GM19035 (cell line): ENCODE results near the gene UGT1A4.

Source experiments
- ATAC-seq: cut with Tn5 transposase; IDR thresholded peaks from one replicate; pipeline ENCODE4 v1.9.1; 2021; ENCODE audit not compliant: unreplicated experiment

UGT1A4 gene

DNA sequence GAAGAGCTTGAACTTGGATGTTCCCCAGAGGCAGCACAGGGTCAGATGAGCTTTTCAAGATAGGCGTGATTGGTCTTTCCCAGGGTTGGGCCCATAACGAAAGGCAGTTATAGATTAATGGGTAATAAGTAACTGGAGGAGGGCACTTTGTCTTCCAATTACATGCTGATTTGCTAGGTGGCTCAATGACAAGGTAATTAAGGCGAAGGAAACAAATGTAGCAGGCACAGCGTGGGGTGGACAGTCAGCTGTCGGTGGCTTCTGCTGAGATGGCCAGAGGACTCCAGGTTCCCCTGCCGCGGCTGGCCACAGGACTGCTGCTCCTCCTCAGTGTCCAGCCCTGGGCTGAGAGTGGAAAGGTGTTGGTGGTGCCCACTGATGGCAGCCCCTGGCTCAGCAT lies at the start of gene UGT1A4:
TSS of gene UGT1A4 (plus strand) at position 185 of the 400 bp plus-strand sequence. CDS start at position 270, 85 bp downstream.
- ATAC-seq, result no peak

DNA sequence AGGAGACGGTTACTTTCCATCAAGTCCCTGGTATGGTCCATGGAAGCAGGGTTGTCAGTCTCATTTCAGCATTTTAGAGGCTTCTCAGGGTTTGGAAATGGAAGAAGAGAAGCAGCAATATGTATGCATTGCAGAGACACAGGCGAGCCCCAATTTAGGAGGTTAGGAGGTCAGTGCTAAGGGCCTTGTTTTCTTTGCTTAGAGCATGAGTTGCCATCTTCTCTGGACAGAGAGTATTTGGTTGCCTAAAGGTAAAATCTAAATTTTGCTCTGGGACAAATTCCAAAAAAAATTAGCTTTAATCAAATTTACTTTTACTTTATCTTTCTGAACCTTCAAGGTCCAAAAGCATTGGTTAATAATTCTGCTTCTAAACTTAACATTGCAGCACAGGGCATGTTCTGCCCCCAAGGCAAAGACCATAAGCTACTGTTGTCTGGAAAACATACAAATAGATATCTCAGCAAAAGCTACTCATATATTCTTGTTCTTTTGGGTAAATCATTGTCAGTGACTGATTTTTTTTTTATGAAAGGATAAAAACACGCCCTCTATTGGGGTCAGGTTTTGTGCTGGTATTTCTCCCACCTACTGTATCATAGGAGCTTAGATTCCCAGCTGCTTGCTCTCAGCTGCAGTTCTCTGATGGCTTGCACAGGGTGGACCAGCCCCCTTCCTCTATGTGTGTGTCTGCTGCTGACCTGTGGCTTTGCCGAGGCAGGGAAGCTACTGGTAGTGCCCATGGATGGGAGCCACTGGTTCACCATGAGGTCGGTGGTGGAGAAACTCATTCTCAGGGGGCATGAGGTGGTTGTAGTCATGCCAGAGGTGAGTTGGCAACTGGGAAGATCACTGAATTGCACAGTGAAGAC lies 47.0 kb upstream of the UGT1A4 start, which contains the start of gene UGT1A9:
TSS of gene UGT1A9 (plus strand) at position 609 of the 872 bp plus-strand sequence. CDS start at position 646, 37 bp downstream.
- no peak for ATAC-seq

DNA sequence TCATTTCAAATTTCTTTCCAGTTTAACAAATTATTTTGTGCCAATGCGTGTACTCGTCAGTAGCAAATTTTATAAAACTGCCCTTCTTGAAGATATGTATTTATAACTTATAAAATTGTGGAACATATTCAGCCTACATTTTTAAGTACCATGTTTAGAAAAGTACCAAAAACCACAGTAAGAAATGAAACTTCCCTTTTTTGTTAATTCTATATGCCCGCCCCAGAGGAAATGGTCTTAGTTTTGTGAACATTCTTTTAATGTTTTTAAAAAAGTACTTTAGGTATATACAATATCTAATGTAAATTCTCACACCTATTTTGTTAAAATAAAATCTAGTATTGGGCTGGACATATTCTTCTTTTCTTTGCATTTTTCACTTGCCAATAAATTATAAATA lies 45.6 kb upstream of the UGT1A4 start:
- ATAC-seq, result no peak

DNA sequence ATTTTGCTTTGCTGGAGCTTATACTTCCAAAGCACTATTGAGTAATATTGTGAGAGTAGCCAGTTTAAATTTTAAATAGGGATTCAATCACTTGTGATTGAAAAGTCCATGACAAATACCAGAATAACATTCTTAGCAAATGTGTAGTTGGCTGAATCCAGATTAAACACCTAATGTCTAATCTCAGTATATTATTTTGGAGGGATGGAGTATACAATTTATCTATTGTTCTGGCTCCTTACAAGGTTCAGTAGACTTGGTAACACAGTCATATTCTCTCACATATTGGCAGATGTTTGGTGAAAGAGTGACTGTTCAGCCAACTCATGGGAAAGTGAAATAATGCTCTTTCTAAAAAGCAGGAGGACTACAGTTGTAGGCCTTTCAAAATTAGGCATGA lies 44.6 kb upstream of the UGT1A4 start:
- ATAC-seq, result no peak

DNA sequence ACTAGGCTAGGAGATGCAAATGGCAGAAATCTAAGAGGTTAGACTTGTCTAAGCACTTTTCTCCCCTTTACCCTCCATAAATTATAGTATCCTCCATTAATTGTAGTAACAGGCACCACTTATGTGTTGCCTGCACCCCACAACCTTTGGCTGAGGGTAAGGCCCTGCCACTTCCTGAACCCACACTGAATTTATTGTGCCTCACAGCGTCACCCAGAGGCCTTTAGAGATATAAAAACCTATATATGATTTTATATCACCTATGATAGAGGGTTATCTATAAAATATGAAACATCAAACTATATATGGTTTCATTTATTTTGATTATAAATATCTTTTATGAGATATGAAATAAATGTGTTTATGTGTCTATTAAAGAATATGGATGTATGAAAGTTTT lies 44.2 kb upstream of the UGT1A4 start:
- ATAC-seq, result no peak

DNA sequence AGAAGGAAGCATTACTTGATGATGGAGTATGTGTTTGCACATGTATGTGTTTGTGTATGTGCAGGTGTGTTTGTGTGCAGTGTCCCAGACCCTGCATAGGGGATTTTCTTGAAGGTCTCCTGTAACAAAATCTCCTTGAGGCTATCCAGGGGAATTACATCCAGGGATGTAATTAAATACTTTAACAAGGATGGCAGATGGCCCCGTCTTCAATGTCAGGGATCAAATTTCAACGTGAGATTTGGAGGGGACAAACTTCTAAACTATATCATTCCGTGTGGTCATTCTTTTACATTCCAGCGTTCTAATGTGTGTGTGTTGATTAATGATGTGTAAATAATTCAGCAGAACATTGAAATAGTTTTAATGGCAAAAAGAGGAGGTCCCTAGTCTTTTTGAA lies 43.5 kb upstream of the UGT1A4 start:
- ATAC-seq, result no peak

DNA sequence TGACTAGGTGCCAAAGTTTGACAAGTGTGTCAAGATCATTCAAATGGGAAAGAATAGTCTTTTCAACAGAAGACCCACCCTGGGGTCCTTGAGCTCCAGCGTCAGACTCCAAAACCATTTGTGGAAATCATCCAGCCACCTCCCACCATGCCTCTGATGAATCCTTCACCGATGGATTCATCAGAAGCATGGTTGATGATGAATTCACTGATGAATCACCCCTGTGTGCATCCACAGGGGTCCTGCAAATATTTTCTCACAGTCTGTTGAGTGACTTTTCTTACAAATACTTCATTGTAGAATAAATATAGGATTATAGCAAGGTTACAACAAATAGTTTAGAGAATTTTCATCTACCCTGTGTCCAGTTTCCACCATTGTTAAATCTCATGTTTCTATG lies 42.5 kb upstream of the UGT1A4 start:
- no peak for ATAC-seq

DNA sequence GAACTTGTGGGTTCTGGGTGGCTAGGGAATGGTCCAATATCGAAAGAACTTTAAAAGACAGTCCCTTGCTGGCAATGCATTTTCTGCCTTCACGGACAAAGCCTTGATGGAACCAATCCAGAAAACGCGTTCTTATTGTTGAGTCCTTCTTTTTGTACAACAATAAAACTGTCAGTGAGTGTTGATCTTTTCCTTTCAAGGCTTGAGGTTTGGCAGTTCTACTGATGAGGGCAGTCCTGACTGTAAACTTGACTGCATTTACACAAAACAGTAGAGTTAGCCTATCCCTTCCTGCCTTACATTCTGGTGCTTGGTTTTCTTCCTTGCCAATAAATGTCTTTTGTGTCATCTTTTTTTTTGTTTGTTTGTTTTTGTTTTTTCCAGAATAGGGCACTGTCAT lies 39.3 kb upstream of the UGT1A4 start:
- ATAC-seq, result no peak

DNA sequence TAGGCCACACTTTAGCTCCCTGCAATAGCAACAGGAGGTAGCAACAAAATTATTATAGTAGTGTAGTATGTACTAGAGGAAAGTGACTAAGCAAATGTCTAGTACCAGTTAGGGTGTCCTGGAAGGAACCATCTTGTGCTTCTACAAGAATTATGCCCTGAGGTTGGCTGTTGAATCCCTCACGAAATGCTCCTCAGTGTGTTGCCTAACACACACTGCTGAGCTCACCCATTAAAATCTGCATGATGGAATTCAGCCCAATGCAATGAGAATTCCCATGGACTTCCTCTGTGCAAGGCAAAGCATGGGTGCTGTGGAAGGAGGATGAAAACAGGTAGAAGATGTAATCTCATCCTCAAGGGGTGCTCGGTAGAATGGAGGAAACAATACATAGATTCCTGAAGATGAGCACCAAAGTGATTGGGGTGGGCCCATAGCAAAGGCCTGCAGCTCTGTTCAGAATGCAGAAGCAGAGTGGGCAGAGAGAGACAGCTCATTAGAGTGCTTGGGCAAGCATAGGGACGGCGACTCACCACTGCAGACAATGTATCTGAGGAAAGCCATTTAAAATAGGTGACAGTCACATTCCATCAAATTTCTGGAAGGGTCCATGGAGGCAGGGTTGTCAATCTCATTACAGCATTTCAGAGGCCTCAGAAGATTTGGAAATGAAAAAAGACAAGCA lies 38.0 kb upstream of the UGT1A4 start:
- ATAC-seq, result no peak

DNA sequence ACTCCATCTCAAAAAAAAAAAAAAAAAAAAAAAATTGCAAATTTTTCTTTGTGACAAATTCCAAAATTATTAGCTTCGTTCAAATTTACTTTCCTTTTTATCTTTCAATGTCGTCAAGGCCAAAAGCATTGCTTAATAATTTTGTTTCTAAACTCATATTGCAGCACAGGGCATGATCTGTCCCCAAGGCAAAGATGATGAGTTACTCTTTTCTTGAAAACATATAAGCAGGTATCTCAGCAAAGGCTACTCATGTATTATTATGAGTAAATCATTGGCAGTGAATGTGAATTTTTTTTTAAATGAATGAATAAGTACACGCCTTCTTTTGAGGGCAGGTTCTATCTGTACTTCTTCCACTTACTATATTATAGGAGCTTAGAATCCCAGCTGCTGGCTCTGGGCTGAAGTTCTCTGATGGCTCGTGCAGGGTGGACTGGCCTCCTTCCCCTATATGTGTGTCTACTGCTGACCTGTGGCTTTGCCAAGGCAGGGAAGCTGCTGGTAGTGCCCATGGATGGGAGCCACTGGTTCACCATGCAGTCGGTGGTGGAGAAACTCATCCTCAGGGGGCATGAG lies 36.9 kb upstream of the UGT1A4 start, which contains the start of gene UGT1A7:
TSS of gene UGT1A7 (plus strand) at position 381 of the 579 bp plus-strand sequence. CDS start at position 418, 37 bp downstream.
- ATAC-seq, result no peak

DNA sequence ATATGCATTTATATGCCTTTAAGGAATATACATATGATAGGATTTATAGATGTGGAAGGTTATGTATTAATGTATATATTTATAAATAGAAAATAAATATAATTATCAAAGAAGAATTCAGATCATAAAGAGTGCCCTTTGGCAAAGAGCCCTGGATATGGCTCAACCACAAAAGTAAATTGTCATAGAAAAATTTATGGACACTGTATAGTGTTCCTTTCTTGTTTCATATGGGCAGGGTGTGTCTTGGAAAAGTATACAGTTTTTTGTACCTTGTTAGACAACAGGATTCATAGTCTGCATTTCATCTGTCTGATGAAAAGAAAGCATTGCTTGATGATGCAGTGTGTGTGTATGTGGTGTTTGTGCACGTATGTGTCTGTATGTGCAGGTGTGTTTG lies 33.9 kb upstream of the UGT1A4 start:
- ATAC-seq, result no peak

DNA sequence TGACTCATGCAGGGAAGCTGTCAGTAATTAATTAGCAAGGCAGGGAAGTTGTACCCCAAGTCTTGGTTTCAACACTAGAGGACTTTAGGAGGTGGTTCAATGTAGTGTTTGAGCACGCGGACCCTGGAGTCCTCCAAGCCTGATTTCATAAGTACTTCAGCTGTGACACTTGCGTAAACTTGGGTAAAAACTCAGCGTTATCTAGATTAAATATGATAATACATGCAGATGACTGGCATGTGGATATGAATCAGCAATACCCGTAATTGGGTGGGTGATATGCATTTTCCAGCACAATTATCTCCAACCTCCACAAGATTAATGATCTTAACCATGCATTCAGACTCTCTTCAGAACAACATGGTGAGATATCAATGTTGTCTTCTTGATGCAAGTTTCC lies 31.6 kb upstream of the UGT1A4 start:
- no peak for ATAC-seq

DNA sequence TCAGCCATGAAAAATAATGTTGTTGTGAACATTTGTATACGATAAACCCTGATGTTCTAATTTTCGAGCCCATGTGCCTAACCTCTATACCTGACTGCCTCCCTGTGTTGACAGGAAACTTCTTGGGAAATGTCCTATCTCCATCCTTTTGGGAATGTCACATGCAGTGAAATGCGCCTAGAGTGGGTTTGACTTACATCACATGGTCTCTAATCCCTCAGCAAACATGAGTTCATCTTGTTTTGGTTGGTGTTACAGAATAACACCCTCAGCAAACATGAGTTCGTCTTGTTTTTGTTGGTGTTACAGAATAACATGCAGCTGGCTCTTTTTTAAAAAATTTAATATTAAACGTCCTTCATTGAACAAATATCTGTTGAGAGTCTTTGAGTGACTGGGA lies 30.2 kb upstream of the UGT1A4 start:
- no peak for ATAC-seq

DNA sequence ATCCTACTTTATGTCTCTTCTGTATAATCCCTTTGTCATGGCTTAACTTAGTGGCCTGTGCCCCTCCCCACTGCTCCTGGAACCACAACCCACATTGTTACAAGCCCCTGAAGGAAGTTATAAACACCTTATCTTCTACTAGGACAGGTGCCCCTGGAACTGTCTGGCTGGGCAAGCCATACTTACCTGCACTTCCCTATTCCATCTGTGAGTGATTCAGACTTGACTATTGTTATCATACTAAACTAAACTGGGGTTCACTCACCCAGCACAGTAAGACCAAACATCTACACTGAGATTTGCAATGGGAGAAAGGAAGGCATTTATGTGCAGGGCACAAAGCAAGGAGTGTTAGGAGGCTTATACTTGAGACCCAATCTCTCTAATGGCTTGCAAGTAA lies 29.5 kb upstream of the UGT1A4 start:
- no peak for ATAC-seq

DNA sequence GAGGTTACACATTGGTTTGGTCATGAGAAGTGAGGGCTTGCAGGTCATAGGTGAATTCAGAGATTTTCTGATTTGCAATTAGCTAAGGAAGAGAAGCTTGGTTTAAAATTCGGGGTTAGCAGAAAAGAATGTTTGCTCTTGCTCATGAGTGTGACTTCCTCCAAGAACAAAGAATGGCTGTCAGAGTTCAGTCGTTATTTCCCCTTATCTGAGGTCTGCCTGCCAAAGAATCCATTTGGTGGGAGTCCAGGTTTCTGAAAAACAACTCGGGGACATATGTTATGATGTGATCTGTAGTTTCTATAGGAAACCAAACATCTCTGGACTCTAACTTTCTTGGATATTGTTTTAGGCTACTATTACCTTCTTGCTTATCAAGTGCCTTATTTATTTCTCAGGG lies 29.0 kb upstream of the UGT1A4 start:
- ATAC-seq, result no peak

DNA sequence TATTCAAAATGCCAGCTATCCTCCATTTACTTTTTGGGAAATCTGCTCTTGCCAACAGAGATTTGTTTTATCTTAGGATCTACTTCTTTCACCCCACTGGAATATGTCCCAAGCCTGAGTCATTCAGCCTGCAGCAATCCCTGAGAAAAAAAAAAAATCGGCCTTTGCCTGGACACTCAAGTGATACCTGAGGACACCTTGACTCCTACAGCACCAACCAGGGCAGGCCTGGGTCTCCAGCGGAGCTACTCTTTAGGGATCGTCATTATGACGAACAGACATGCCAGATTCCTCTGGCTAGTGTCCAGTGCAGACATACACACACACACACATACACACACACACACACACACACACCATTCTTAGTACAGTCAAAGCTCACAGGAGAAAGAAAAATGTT lies 28.1 kb upstream of the UGT1A4 start:
- ATAC-seq, result no peak

DNA sequence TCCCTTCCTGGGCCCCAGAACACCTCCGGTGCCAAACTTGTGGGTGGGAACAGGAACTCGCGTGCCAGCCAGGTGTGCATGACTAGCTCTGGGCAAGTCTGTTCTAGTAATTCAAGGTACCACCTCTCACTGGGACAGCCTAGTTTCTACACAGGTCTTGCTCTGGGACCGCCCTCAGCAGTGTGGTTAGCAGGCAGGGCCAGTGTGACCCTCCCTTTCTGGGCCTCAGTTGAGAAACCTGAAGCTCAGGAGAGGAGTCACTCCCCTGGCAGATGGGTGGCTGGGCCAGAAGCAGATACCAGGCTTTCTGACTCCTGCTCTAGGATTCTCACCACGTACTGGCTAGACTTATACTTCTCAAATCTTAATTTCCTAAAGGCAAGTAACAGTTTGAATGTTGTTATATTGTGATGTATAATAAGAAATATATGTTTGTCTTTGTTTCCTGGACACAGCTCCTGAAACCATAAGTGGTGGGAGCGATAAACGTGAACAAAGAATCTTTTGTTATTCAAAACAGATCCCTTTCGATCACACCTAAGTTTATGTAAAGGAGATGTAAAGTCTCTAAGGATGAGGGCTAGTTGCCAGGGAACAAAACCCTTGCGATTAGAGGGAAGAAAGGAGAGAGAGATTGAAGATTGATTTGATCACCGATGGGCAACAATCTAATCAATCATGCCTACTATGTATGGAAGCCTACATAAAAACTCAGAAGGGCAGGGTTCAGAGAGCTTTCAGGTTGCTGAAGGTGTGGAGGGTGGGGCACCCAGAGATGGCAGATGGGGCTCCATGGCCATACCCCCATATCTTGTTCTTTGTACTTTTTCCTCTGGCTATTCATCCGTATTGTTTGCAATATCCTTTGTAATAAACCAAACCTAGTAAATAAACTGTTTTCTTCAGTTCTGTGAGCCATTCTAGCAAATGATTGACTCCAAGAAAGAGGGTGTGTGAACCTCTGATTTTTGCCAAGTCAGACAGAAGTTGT lies 26.8 kb upstream of the UGT1A4 start:
- no peak for ATAC-seq

DNA sequence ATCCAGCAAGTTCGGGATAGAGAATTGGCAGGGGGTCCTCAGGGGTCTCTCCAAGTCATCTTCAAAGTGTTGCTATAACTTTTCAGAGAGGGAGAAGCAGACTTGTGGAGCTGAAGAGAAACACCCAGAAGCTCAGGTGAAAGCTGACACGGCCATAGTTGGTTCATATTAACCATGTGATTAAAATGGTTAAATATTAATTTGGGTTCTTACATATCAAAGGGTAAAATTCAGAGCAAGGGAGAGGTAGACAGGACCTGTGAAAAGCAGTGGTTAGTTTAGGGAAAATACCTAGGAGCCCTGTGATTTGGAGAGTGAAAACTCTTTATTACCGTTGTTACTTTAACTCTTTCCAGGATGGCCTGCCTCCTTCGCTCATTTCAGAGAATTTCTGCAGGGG lies 25.9 kb upstream of the UGT1A4 start, which contains the start of gene UGT1A6:
TSS of gene UGT1A6 (plus strand) at position 243 of the 400 bp plus-strand sequence. CDS start at position 358, 115 bp downstream.
- no peak for ATAC-seq

DNA sequence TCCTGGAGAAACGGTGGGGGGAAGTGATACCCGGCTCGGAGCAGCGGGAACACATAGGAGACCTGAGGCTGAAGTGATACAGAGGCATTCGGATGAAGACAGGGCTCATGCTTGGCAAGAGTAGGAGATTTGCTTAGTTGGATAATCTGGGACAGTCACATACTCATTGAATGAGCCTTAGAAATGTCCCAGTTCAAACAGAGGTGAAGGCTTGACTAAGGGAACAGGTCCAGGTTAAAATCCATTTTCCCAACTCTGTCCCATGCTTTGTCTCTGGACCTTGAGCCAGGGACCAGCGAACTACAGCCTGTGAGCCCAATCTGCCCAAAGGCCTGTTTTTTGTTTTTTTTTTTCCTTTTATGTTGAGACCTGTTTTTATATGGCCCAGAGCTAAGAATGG lies 24.6 kb upstream of the UGT1A4 start:
- ATAC-seq, result no peak

DNA sequence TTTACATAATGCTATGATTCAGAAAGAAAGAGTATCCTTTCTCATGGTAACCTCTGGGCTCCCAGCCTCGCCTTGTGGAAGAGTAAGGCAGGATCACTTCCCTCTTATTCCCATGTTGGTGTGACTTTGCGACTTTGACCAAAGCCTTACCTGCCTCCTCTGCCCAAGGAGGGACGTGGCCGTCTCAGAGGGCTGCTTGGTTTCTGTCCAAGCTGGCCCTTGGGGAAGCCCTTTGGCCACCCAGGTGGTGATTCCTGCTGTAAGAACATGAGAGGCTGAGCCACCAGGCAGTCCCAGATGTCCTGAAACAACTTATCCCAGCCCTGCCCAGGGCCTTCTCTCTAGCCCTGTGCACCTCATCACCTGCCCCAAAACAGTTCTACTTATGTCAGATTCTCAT lies 19.8 kb upstream of the UGT1A4 start:
- no peak for ATAC-seq
